ENCODE results near the gene NSDHL.

NSDHL gene

GRCh38 chrX:152913346-152913745 lies 82.5 kb downstream of the NSDHL start:
- DNase-seq (ENCODE audit: low read depth in 2 of 2): no peak

- no peak for DNase-seq (ENCODE audit: low read depth in 2 of 2)
These were observed 83.0 kb downstream of the NSDHL start for GRCh38 chrX:152913910-152914309.

GRCh38 chrX:152915541-152916241 lies 84.8 kb downstream of the NSDHL start:
- DNase-seq (ENCODE audit: low read depth in 2 of 2): no peak

DNA sequence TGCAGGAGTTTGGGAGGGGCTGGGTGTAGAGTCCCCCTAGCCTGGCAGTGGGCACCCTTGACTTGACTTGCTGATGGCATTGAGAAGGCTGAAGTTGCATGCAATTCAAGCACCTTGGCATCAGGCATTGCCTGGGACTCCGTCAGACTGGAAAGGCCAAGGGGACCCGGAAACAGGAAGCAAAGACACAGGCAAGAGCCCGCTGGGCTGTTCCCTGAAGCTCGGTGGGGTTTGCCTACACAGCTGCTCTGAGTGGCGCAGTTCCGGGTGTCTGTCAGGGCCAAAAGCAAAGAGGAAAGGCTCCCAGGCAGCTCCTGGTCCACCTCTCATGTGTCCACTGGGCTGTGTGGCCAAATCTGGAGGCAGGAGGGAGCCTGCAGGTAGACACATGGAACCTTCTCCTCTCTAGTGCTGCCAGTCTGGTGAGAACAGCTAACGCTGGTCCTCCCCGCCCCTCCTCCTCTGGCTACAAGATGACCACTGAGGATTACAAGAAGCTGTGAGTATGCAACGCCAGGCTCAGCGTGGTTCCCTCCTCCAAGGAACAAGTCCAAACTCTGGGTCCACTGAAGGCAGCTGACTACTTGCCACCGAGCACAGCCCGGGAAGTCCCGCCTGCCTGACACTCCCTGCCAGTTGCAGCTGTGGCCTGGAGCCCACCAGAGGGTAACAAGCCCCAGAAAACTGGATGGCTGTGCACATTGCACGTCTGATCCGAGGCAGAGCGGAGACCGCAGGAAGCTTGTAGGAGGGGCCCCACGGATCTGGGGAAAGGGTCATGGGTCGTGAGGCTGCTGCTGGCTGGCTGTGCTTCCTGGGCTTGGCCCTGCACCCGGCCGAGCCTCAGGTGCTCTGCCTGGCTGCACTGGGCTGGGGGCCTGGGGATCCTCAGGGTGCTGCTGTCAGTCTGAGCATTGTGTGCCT lies 87.1 kb downstream of the NSDHL start:
- no peak for DNase-seq (ENCODE audit: low read depth in 2 of 2)

- DNase-seq (ENCODE audit: low read depth in 2 of 2): no peak
These were observed 87.8 kb downstream of the NSDHL start for GRCh38 chrX:152918707-152919106.
